GOT3 (cell line): ENCODE data around the gene ATP6V0A4.
"Not testable (repeated sequence)": the region's sequence is repeated elsewhere in the genome, so short reads cannot be mapped to it uniquely, and the experiment has no call there.

ENCODE experiments used
- DNase-seq: peaks from one replicate; lab custom pipeline; 2025; ENCODE audit warnings: mixed read lengths; lab: John Stamatoyannopoulos, UW

Gene ATP6V0A4

GRCh38 chr7:138699661-138700060 is 98.3 kb downstream of the ATP6V0A4 start:
- no peak for DNase-seq

- no peak for DNase-seq
Observed at GRCh38 chr7:138698281-138698680, 99.7 kb downstream of the ATP6V0A4 start.

DNA sequence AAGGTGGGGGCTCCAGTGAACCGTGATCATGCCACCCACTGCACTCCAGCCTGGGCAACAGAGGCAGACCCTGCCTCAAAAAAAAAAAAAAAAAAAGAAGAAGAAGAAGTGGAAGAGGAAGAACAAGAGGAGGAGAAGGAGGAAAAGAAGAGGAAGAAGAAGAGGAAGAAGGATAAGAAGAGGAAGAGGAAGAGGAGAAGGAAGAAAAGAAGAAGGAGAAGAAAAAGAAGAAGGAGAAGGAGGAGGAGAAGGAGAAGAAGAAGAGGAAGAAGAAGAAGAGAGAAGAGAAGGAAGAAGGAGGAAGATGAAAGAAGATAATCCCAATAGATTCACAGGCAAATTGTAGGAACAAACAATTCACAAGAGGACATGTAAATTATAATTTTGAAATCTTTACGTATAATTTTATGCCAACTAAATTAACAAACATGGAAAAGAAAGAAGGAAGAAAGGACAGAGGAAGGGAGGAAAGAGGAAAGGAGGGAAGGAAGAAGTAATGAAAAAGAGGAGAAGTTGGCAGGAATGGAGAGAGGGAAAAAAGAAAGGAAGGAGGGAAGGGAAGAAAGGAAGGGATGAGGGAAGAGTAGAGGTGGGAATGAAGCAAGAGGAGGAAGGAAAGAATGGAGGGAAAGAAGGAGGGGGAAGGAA is 100.3 kb downstream of the ATP6V0A4 start:
- DNase-seq = no peak

DNA sequence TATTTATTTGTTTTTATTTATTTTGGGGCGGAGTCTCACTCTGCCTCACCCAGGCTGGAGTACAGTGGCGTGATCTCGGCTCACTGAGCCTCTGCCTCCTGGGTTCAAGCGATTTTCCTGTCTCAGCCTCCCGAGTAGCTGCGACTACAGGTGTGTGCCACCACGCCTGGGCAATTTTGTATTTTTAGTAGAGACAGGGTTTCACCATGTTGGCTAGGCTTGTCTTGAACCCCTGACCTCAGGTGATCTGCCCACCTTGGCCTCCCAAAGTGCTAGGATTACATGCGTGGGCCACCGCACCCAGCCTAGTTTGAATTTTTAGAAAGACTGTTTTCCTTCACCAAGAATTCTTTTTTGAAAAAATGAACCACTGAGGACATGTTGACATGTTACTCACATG is 102.2 kb downstream of the ATP6V0A4 start:
- DNase-seq = not testable (repeated sequence)

- DNase-seq = no peak
Observed at GRCh38 chr7:138695106-138695505, 102.9 kb downstream of the ATP6V0A4 start.

- DNase-seq = no peak
Observed at GRCh38 chr7:138691178-138691577, 106.8 kb downstream of the ATP6V0A4 start.

DNA sequence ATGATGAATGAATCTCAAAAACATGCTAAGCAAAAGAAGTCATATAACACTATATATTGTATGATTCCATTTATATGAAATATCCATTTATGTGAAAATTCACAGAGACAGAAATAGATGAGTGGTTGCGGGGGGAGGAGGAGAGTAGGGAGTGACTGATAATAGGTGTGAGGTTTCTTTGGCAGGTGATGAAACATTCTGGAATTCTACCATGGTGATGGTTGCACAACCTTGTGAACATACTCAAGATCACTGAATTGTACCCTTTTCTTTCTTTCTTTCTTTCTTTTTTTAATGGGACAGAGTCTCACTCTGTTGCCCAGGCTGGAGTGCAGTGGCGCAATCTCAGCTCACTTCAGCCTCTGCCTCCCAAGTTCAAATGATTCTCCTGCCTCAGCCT is 107.5 kb downstream of the ATP6V0A4 start:
- DNase-seq = no peak

DNA sequence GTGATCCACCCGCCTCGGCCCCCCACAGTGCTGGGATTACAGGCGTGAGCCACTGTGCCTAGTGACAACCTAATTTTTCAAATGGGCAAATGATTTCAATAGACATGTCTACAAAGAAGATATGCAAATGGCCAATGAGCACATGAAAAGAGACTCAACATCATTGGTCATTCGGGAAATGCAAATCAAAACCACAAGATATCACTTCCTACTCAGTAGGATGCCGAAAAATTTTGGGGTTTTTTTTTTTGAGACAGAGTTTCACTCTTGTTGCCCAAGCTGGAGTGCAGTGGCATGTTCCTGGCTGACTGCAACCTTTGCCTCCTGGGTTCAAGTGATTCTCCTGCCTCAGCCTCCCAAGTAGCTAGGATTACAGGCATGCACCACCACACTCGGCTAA is 110.0 kb downstream of the ATP6V0A4 start:
- DNase-seq = not testable (repeated sequence)

DNA sequence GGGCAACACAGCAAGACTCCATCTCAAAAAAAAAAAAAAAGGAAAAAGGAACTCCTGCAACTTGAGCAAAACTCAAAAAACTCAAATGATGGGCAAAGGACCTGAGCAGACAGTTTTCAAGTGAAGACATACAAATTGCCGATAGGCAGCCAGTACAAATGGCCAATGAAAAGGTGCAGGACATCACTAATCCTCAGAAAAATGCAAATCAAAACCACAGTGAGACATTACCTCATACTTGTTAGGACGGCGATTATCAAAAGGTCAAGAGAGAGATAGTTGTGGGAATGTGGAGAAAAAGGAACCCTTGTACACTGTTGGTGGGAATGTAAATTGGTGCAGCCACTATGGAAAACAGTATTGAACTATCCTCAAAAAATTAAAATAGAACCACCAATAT is 113.7 kb downstream of the ATP6V0A4 start:
- DNase-seq = no peak

GRCh38 chr7:138679793-138680192 is 118.2 kb downstream of the ATP6V0A4 start:
- DNase-seq = no peak

DNA sequence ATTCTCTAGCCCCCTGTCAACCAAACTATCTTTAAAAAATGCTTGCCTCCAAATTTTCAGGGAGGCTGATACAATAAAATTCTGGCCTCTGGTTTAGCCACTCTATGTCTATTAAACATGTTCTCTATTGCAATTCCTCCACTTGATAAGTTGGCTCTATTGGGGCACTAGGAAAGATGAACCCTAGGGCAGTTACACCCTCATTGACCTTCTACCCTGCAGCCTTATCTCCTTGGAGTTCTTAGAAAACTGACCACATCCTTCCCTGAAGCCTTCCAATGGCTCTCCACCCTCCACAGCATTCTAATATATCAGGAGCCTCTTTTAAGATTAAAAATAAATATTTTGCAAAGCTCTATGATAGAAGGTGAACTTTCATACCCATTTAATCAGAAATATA is 127.4 kb downstream of the ATP6V0A4 start:
- DNase-seq = no peak

- no peak for DNase-seq
Observed at GRCh38 chr7:138669364-138669763, 128.6 kb downstream of the ATP6V0A4 start.

DNA sequence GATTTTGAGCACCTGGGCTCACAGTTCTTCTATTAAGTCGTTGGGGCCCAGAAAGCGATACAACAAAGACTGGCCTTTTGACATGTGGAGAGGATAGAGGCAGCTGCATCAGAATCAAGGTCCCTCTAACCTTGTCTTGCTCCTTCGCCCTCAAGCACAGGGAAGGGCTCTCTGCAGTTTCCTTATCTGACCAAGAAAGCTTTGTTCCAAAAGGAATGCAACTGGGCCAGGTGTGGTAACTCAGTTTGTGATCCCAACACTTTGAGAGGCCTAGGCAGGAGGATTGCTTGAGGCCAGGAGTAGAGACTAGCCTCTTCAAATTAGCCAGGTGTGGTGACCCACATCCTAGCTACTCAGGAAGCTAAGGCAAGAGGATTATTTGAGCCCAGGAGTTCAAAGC is 129.1 kb downstream of the ATP6V0A4 start:
- DNase-seq = no peak

- no peak for DNase-seq
Observed at GRCh38 chr7:138668229-138668596, 129.8 kb downstream of the ATP6V0A4 start.

- DNase-seq = no peak
Observed at GRCh38 chr7:138667535-138668228, 130.3 kb downstream of the ATP6V0A4 start.

DNA sequence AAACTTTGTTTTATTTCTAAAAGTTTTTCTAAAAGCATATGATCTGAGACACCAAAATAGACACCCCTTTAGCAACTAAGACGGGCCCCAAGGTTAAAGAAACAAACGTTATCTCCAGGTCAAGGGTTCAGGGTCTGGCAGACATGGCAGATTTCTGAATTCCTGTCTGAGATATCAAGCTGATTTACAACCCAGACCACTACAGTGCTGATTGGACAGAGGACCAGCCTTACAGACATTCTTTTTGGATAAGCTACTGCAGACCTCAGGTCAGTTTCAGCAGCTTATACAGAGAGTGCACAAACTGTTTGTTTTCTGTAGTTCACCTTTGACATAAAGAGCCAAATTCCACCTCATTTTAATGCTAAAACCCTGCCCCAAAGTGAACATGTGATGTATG is 131.6 kb downstream of the ATP6V0A4 start:
- DNase-seq = no peak

- no peak for DNase-seq
Observed at GRCh38 chr7:138665669-138666140, 132.3 kb downstream of the ATP6V0A4 start.

- no peak for DNase-seq
Observed at GRCh38 chr7:138665249-138665648, 132.7 kb downstream of the ATP6V0A4 start.

DNA sequence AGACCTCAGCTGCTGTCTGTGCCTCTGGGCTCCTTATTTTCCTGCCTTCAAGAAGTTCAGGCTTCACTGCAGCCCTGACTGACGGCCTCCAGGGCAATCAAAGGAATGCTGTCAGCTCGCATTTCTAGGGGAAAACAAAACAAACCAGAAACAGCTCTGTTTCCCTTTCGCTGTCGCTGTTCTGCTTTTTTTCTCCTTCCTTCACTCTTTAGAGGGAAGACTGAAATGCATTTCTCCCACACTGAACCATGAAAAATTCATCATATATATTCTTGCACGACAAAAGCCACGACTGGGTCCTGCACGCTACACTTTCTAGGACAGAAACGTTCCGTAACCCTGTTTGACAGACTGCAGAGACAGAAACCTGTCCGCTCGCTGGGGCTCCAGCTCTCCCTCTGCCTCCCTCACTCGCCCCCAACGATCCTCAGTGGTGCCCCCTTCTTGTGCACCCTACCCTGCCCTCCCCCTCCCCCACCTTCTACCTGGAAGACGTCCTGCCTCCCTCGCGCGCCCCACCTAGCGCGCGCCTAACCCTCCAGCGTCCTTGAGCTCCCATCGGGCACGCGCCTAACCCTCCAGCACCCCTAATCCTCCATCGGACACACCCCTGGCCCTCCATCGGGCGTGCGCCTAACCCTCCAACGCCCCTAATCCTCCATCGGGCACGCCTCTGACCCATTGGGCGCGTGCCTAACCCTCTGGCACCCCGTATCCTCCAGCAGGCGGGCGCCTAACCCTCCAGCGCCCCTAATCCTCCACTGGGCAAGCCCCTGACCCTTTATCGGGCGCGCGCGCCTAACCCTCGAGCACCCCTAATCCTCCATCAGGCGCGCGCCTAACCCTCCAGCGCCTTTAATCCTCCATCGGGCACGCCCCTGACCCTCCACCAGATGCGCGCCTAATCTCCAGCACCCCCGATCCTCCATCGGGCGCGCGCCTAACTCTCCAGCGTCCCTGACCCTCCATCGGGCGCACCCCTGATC is 134.0 kb downstream of the ATP6V0A4 start:
- no peak for DNase-seq

DNA sequence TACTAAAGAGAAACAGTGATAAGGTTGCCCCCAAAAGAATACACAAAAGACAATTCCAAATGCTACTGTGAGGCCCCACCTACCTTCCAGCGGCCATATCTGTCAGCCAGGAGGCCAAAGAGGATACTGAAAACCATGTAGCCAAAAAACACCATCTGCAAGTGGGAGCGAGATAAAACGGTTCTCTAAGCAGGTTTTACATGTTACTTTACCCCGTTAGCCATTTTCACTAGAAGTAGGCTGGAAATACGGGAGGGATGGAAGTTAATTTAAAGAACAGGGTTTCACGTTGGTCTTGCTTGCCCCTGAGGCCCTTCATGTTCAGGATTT is 135.0 kb downstream of the ATP6V0A4 start:
- no peak for DNase-seq

DNA sequence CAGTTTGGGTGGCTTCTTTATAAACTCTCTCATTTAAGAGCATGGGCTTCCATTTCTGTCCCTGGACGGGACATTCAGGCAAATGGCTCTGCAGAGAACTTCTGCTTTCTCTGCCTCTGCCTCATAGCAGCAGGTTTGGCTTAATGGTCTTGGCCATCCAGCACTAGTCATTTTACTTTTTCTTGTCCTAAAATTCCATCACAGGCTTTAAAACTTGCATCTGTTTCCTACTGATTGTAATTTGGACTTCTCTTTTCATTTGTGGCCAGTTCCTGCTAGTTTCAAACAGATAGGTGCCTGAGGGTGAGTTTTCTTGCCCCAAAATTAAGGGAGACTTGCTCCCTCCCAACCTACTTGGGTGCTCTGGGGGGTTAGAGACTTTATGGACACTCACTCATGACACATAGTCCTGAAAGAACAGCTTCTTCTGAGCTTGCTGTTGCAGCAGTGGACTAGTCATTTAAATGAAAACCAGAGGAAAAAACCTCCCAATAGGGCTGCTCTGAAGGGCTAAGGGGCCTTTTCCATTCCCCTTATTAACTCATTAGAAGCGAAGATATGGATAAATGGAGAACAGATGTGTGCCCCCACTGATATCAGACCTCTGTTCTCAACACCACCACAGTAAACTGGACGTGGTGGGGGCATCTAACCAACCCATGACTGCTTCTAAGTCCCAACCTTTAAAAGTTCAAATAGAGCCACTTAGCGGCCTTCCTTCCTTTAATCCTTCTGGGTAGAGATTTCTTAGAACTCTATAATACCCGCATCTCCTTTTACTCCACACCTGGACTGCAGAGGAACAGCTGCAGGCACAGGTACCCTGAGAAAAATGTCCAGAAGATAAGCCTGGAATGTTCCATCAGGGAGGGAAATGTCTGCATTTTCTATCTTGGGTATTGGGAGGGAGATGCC is 135.7 kb downstream of the ATP6V0A4 start:
- DNase-seq = no peak
